GM19463 (cell line): ENCODE measurements around the gene KLF11.
"Not testable (repeated sequence)": the region's sequence is repeated elsewhere in the genome, so short reads cannot be mapped to it uniquely, and the experiment has no call there.

Experiments
- ATAC-seq: cut with Tn5 transposase; IDR thresholded peaks from one replicate; pipeline ENCODE4 v1.9.1; 2021; ENCODE audit warnings: mild to moderate bottlenecking, moderate library complexity; ENCODE audit not compliant: unreplicated experiment

The KLF11 gene

GRCh38 chr2:10022966-10023662 is 20.2 kb upstream of the KLF11 start:
- ATAC-seq = no peak

GRCh38 chr2:10026940-10027569 is 16.3 kb upstream of the KLF11 start:
- no peak for ATAC-seq

DNA sequence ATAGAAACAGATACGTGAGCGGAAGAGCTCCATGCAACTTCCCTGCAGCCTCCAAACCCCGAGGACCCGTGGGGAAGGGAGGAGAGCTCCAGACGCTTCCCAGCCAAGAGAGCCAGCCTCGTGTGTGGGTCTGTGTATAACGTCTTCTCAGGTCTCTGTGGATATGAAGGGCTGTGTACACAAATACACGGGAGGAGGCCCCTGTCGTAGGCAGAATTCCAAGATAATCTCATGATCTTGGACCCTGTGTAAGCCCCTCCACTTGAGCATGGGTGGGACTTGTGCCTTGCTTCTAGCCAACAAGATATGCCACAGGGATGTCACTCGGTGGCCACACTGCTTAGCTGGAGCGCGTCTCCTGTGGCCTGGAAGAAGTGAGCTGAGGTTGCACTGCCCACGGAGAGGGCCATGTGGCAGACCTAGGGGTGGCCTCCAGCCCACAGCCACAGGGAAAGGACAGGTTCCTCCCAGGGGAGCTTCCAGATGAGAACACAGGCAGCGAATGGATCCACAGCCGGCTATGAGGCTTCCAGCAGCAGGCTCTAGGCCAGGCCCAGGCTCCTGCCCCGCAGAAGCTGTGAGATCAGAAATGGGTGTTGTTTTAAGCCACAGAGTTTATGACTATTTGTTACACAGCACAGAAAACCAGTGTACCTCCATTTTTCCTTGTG is 15.6 kb upstream of the KLF11 start:
- no peak for ATAC-seq

- no peak for ATAC-seq
Measured at GRCh38 chr2:10028407-10028987, 14.9 kb upstream of the KLF11 start.

DNA sequence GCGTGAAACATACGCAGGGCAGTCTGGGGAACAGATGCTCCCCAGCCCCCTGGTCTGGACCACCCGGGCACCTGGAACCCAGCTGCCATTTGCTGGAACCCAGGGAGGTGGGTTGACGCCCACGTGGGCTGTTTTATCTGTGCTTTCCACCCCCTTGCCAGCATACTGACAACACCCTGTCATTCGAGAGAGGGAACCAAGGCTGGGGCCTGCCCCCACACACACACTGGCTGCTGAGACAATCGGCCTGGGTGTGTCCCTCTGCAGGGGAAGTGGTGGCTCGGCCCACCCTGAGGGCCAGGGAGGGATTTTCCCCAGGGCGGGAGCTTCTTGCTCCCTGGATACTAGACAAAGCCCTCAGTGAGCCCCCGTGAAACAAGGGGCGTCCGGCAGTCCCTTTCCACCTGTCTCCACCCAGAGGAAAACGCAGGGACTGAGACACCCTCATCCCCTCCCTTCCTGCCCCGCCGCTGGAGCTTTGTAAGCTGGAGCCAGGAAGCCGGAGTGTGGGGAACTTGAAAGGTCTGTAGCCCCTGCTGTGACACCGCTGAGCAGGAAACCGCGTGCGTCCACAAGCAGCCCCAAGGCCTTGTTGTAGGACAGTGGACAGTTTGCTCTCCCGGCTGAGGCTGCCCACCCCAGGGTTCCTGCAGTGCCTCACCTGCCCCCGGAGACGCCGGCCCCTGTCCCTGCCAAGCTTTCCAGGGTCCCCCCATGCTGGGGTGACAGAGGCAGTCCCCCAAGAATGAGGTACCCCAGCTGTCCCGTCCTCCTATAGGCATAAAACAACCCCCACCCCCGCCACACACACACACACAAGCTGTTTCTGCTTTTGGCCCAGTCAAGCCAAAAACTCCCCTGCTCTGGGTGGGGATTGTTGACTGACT is 14.1 kb upstream of the KLF11 start:
- peak; percentile 91 for ATAC-seq

GRCh38 chr2:10029875-10030223 is 13.5 kb upstream of the KLF11 start:
- ATAC-seq = no peak

DNA sequence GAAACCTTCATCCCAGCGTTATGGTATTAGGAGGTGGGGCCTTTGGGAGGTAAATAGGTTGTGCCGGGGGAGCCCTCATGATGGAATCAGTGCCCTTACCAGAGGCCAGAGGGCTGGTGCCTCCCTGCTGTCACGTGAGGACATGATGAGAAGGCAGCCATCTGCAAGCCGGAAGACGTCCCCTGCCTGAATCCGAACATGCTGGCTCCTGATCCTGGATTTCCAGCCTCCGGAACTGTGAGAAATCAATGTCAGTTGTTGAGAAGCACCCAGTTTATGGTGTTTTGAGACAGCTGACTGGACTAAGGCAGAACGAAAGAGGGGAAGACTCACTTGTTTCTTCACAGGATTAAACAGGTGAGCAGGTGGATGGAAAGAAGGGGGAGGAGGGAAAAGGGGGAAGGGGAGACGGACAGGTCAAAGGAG is 13.0 kb upstream of the KLF11 start:
- ATAC-seq = no peak

DNA sequence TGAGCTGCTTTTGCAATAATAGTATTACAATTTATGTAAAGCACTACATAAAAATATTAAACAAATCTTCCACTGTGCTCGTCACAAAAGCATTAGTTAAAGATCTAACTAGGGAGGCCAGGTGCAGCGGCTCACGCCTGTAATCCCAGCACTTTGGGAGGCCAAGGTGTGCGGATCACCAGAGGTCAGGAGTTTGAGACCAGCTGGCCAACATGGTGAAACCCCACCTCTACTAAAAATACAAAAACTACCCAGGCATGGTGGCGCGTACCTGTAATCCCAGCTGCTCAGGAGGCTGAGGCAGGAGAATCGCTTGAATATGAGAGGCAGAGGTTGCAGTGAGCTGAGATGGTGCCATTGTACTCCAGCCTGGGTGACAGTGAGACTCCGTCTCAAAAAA is 12.6 kb upstream of the KLF11 start:
- not testable (repeated sequence) for ATAC-seq

DNA sequence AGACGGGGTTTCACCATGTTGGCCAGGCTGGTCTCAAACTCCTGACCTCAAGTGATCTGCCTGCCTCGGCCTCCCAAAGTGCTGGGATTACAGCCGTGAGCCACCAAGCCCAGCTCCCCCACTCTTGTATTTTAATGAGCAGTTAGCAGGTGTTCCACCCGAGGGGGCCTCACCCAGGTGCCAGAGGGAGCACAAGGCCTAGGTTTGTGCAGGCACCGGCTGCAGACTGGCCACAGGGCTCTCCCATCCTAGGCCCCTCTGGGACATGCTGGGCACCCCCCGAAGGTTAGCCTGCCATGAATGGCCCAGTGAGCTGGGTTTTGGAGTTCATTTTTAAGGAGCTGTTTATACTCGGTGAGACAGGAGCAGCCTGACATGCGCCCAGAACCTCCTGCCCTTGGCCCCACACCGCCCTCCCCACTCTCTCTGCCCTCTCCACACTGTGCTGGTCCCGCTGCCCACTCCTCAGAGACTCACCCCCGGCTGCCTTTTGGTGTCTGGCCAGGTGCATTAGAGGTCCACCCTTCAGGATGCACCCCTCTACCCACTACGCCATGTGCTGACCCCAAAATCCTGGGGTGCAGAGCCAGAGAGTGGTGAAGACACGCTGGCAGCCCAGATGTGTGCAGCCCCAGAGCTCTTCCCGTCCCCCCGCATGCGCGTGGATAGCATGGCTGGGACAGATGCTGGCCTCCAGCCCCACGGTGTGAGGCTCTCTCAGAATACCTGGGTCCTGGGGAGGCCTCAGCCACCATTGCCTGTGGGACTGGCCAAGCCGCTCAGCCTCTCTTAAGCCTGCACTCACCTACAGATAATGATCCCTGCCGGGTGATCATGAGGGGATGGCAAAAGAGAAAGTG is 11.2 kb upstream of the KLF11 start:
- no peak for ATAC-seq

- ATAC-seq = no peak
Measured at GRCh38 chr2:10032746-10033105, 10.6 kb upstream of the KLF11 start.

DNA sequence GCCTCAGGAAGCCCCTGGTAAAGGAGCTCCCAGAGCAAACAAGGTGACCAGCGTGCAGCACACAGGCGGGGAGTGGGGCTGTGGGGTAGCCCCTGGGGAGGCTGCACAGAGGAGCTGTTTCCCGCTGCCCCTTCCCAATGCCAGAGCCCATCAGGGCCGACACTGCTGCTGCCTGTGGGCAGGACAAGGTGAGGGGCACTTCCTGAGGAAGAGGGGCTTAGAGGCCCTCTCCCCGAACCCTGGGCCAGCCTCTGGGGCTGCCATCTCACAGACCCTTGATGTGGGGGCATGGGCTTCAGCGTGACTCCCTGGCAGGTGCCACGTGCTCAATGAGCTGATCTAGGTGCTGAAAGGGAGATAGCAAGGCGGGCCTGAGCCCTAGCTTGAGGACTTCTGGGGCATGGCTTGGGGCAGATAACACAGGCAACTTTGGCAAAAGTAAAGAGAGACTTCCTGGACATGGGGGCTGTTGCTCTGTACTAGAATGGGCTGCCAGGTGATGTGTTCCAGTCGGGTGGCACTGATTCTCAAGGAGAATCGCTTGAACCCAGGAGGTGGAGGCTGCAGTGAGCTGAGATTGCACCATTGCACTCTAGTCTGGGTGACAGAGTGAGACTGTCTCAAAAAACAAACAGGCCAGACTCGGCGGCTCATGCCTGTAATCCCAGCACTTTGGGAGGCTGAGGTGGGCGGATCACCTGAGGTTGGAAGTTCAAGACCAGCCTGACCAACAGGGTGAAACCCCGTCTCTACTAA is 9.9 kb upstream of the KLF11 start:
- no peak for ATAC-seq

GRCh38 chr2:10034333-10035052 is 8.9 kb upstream of the KLF11 start:
- ATAC-seq = no peak

GRCh38 chr2:10035053-10035422 is 8.3 kb upstream of the KLF11 start:
- ATAC-seq = no peak

DNA sequence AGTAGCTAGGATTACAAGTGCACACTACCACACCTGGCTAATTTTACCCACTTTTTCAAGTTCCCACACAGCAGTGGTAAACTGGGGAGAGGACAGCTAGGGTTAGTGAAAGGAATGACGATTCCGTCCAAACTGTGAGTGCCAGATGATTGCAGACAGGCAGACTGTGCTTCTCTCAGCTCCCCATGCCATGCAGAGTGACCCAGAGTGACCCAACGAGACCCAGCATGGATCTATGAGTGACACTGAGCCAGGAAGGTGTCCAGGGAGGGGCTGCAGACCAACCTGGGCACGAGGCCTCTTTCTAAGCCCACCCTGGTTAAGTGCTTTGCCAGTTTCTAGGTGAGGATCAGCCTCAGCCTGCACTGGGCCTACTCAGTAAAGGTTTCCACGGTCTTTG is 7.7 kb upstream of the KLF11 start:
- ATAC-seq = no peak

- ATAC-seq = peak; percentile 91
Measured at GRCh38 chr2:10036095-10036884, 7.1 kb upstream of the KLF11 start.

- ATAC-seq = no peak
Measured at GRCh38 chr2:10038123-10038522, 5.2 kb upstream of the KLF11 start.

DNA sequence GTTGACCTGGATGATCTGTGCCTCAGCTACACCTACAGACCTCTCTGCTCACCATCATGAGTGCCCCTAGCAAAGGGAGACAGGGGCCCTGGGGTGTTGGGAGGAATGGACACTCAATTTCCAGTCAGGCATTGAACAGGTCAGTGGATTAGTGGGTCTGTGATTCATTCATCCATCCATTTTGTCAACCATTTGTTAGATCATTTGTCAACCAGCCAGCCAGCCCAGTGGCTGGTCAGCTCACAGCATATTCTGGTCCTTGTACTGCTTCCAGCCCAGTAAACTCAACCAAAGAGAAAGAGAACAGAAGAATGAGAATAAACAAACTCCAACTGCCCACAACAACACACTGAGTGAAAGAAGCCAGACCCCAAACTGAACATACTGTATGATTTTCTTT is 4.6 kb upstream of the KLF11 start:
- no peak for ATAC-seq
